Upper lobe of left lung (tissue), 6 donors: ENCODE data around the gene SH2D4B. TPM values are rescaled to one million over a fixed set of nuclear protein-coding genes. Genes with fewer than 3 reads are reported as not detected.

Source experiments
- ATAC-seq, 2 donors: fragments of 200-7000 bp; cut with Tn5 transposase; one replicate each; pipeline ENCODE4 v1.9.1; 2022; ENCODE audit warnings: mild to moderate bottlenecking in 2 of 2, moderate library complexity in 2 of 2; ENCODE audit not compliant: low FRiP score in 2 of 2
- DNase-seq, 2 donors: peaks; one replicate each; pipeline ENCODE4 v3.0.0-alpha.2; 2019 to 2020
- H3K27ac ChIP-seq, 4 donors: fragments of 200-600 bp; sonication (generic); one replicate each; pipeline ENCODE4 v1.5.1; 2016 to 2019
- H3K27me3 ChIP-seq, 4 donors: fragments of 200-600 bp; sonication (generic); one replicate each; pipeline ENCODE4 v1.5.1; 2017 to 2019
- H3K36me3 ChIP-seq, 4 donors: fragments of 200-600 bp; sonication (generic); one replicate each; pipeline ENCODE4 v1.5.1; 2016 to 2019
- H3K4me1 ChIP-seq, 4 donors: fragments of 200-600 bp; sonication (generic); one replicate each; pipeline ENCODE4 v1.5.1; 2018 to 2019
- H3K4me3 ChIP-seq, 4 donors: fragments of 200-600 bp; sonication (generic); one replicate each; pipeline ENCODE4 v1.5.1; 2017 to 2019; ENCODE audit warnings: mild to moderate bottlenecking in 2 of 4, moderate library complexity in 1 of 4
- H3K9me3 ChIP-seq, 4 donors: fragments of 200-600 bp; sonication (generic); one replicate each; pipeline ENCODE4 v1.5.1; 2018 to 2019
- CTCF ChIP-seq, 6 experiments: fragments of 450-650 bp in 4 of 6; fragments of 200-600 bp in 2 of 6; sonication (generic) in 2 of 6; IDR thresholded peaks; one replicate each; pipeline ENCODE4 v1.5.1; 2016 to 2019; ENCODE audit warnings: antibody characterized with exemption in 6 of 6
- EP300 ChIP-seq, 4 donors: sonication (generic); formaldehyde crosslinking; IDR thresholded peaks; one replicate each; pipeline ENCODE4 v1.5.1; 2017; ENCODE audit warnings: antibody characterized with exemption in 4 of 4, control low read depth in 2 of 4
- POLR2A ChIP-seq, 4 donors: fragments of 450-650 bp; IDR thresholded peaks; one replicate each; pipeline ENCODE4 v1.5.1; 2016 to 2017; ENCODE audit warnings: antibody characterized with exemption in 4 of 4, mild to moderate bottlenecking in 2 of 4
- POLR2AphosphoS5 ChIP-seq, 2 donors: sonication (generic); formaldehyde crosslinking; IDR thresholded peaks; one replicate each; pipeline ENCODE4 v1.5.1; 2017; ENCODE audit warnings: antibody characterized with exemption in 2 of 2
- WGBS, 2 donors: methylation state at CpG; one replicate each; pipeline ENCODE4 v1.1.5; 2017 to 2018; 5-methylcytosine and 5-hydroxymethylcytosine counted together
- total RNA-seq, 6 donors: library from RNA; depleted of rRNA in 4 of 6; stranded (reverse); fragments of >200 nt in 4 of 6; gene quantifications; one replicate each; pipeline versions ENCODE4 v1.1.0 to v1.2.1, GENCODE V29; 2016 to 2021
- donor health status: DM: no; HTN: no; CAD: no; lungs with moderate emphysema.
- donor health status: DM: no; HTN: yes; CAD: no; lungs with severe emphysema.

SH2D4B gene
- total RNA-seq, 6 donors from 2014 or later, result 0.15 to 1.0 (median 0.55) TPM; not detected in 1

DNA sequence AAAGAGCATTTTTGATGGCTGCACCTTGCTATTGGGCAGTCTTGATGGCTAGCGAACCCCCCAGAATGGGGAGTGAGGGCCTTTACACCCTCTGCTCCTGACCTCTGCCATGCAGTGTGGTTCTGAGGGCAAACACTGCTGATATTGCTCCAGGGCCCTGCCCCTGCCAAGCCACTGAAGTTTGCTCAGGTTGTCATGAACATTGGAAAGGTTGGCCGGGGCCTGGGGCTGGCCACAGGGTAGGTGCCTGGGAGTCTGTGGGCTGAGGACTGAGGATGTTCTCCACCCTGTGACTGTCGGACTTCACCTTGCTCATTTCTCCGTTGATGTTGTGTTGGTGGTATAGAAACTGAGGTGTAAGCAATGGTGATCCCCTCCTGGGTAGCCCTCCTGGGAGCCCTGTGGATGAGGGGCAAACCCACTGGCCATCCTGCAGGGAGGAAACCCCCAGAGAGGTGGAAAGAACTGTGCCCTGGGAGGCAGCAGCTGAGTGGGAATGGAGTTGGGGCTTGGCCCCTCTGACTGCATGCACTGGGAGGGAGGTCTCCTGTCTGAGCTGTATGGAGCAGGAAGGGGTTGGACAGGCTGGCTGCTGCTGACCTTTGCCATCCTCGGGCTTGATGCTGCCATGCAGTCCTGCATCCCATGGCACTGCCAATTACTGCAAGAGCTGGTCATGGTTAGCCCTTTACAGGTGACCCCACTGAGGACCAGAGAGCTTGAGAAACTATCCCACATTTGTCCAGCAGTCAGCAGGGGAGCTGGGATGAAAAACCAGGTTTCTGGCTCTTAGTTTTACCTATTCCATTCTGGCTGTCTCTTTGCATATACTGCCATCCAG lies 77.1 kb downstream of the SH2D4B start:
- DNase-seq, result no peak
- ATAC-seq, result no peak
- no peak for TF ChIP-seq EP300 (IDR thresholded peaks at IDR 0.05)
- no peak for TF ChIP-seq CTCF (IDR thresholded peaks at IDR 0.05)
- TF ChIP-seq POLR2AphosphoS5 (IDR thresholded peaks at IDR 0.05), result no peak
- TF ChIP-seq POLR2A (IDR thresholded peaks at IDR 0.05), result no peak
- no peaks in the 10 kb centered on the region for H3K36me3 ChIP-seq
- H3K27me3 ChIP-seq, result no peaks in the 10 kb centered on the region
- no peaks in the 10 kb centered on the region for H3K4me1 ChIP-seq
- WGBS, 2 donors, result 88 to 95% methylated on average over 1 to 5 of the region's 5 CpGs
- no peaks in the 10 kb centered on the region for H3K9me3 ChIP-seq
- H3K27ac ChIP-seq, result no peak overlapping the region
- no peak overlapping the region for H3K4me3 ChIP-seq

DNA sequence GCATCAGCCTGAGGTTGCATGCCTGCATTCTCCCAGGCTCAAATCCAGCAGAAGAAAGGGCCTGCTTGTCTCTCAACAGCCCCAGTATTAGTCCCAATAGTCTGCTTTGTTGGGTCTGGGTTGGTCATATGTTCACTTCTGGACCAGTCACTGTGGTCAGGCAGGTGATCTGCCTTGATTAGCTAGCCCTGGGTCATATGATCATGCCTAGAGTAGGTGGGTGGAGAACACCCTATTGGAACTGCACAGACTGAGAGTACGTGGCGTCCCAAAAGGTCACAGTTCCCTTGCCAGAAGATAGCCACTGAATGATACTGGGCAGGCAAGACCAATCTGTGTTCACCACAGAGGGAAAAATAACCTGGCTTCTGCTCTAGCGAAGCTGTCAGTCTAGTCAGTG lies 80.1 kb downstream of the SH2D4B start:
- 92 to 94% methylated on average over 1 to 3 of the region's 3 CpGs for WGBS, 2 donors
- H3K36me3 ChIP-seq, result no peaks in the 10 kb centered on the region
- no peak for ATAC-seq

DNA sequence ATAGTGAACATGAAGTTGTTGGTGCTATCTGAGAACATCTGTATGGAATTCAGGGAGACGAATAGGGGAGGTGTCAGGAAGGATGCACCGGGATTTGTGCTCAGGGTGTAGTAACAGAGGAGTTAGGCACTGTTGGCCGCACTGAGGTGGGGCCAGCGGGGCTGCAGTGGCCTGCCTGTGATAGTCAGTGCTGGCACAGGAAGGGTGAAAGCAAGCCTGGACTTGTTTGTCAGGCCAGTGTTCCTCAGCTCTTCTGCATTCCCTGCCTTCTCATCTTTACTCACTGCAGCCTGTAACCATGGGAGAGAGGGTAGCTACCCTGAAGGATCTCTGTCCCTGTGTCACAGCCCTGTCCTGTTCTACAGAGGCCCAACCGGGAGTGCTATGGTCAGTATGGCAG lies 81.3 kb downstream of the SH2D4B start:
- TF ChIP-seq EP300 (IDR thresholded peaks at IDR 0.05) (no peak), POLR2A (IDR thresholded peaks at IDR 0.05) (no peak), CTCF (IDR thresholded peaks at IDR 0.05) (no peak), POLR2AphosphoS5 (IDR thresholded peaks at IDR 0.05) (no peak)
- no peaks in the 10 kb centered on the region for H3K36me3 ChIP-seq
- WGBS, 2 donors, result 90 to 92% methylated on average over 5 of the region's 5 CpGs

More for the DNA sequence above, 80.1 kb downstream of the SH2D4B start:
- no peak for TF ChIP-seq POLR2AphosphoS5 (IDR thresholded peaks at IDR 0.05)
- no peak for TF ChIP-seq CTCF (IDR thresholded peaks at IDR 0.05)
- TF ChIP-seq EP300 (IDR thresholded peaks at IDR 0.05), result no peak
- TF ChIP-seq POLR2A (IDR thresholded peaks at IDR 0.05), result no peak
- Histone ChIP-seq H3K4me3 (no peak overlapping the region), H3K27me3 (no peaks in the 10 kb centered on the region), H3K27ac (no peak overlapping the region), H3K4me1 (no peaks in the 10 kb centered on the region), H3K9me3 (no peaks in the 10 kb centered on the region)
- no peak for DNase-seq

DNA sequence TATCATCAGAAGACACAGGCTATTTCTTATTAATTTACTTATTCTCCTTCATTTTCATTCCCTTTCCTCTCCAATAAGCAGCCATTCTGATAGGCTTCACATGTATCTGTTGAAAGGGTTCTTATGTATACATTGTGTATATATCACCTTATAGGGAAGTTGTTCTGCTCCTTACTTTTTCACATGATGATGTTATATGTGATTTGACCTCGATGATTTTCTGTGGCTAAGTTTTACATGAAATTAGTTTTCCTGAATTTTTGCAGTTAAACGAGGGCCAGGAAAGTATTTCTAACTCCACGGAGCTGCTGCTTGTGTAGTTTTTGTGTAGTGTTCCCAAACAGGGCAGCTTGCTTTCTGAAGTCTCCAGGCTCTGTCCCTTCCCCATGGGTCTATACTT lies 84.5 kb downstream of the SH2D4B start:
- TF ChIP-seq EP300 (IDR thresholded peaks at IDR 0.05) (no peak), POLR2A (IDR thresholded peaks at IDR 0.05) (no peak), POLR2AphosphoS5 (IDR thresholded peaks at IDR 0.05) (no peak), CTCF (IDR thresholded peaks at IDR 0.05) (no peak)
- no peaks in the 10 kb centered on the region for H3K4me1 ChIP-seq
- no peak overlapping the region for H3K4me3 ChIP-seq
- no peaks in the 10 kb centered on the region for H3K27me3 ChIP-seq
- H3K9me3 ChIP-seq, result no peaks in the 10 kb centered on the region
- no peak overlapping the region for H3K27ac ChIP-seq
- DNase-seq (no peak), ATAC-seq (no peak)
- WGBS, 2 donors, result 73 to 75% methylated on average over 3 of the region's 3 CpGs
- H3K36me3 ChIP-seq, result no peaks in the 10 kb centered on the region

More for the DNA sequence above, 81.3 kb downstream of the SH2D4B start:
- H3K27me3 ChIP-seq, result no peaks in the 10 kb centered on the region
- no peak overlapping the region for H3K4me3 ChIP-seq
- H3K27ac ChIP-seq, result no peak overlapping the region
- H3K4me1 ChIP-seq, result no peaks in the 10 kb centered on the region
- peak in 1 of 2 donors; percentile 44 for DNase-seq
- H3K9me3 ChIP-seq, result no peaks in the 10 kb centered on the region
- ATAC-seq, result peak in 1 of 2 donors; percentile 16

- DNase-seq (no peak), ATAC-seq (no peak)
- Histone ChIP-seq H3K27ac (no peak overlapping the region), H3K4me3 (no peak overlapping the region), H3K27me3 (no peaks in the 10 kb centered on the region), H3K9me3 (no peaks in the 10 kb centered on the region), H3K36me3 (no peaks in the 10 kb centered on the region), H3K4me1 (no peaks in the 10 kb centered on the region)
- 63 to 67% methylated on average over 1 of the region's 1 CpG for WGBS, 2 donors
- no peak for TF ChIP-seq POLR2A (IDR thresholded peaks at IDR 0.05)
Observed at GRCh38 chr10:80630324-80630723, 92.6 kb downstream of the SH2D4B start.
